DND-41 (cell line): Measurements from ENCODE around the gene SLC36A2.

ENCODE experiments used
- ATAC-seq: fragments of 200-7000 bp; cut with Tn5 transposase; 3 replicates; pipeline ENCODE4 v1.9.1; 2021; ENCODE audit warnings: low read depth; ENCODE audit not compliant: insufficient read depth
- DNase-seq: peaks from one replicate; pipeline ENCODE4 v3.0.0-alpha.2; 2020
- H2AFZ ChIP-seq: 2 replicates; pipeline ENCODE4 v1.6.0; 2012; ENCODE audit warnings: low read depth, low read length
- H3K27ac ChIP-seq: 2 replicates; pipeline ENCODE4 v1.5.1; 2012; ENCODE audit warnings: low read length, inconsistent platforms
- H3K27me3 ChIP-seq: fragments of 200-600 bp; sonication (generic); 2 replicates; pipeline ENCODE4 v1.6.0; 2012; ENCODE audit warnings: low read length, mild to moderate bottlenecking, inconsistent platforms; ENCODE audit not compliant: insufficient read depth, poor library complexity
- H3K36me3 ChIP-seq: 2 replicates; pipeline ENCODE4 v1.5.1; 2012; ENCODE audit warnings: low read length, inconsistent platforms; ENCODE audit not compliant: insufficient read depth
- H3K4me1 ChIP-seq: 2 replicates; pipeline ENCODE4 v1.5.1; 2012; ENCODE audit warnings: mild to moderate bottlenecking, low read length; ENCODE audit not compliant: insufficient read depth
- H3K4me2 ChIP-seq: 2 replicates; pipeline ENCODE4 v1.6.0; 2012; ENCODE audit warnings: mild to moderate bottlenecking, moderate library complexity, low read length, inconsistent platforms; ENCODE audit not compliant: insufficient read depth
- H3K4me3 ChIP-seq, 2 experiments: fragments of 200-600 bp in 1 of 2; shearing (Covaris generic) in 1 of 2; 2 replicates each; pipeline ENCODE4 v1.5.1; 2012 to 2016; ENCODE audit warnings: inconsistent platforms in 2 of 2, low read length in 2 of 2, mild to moderate bottlenecking in 2 of 2, low read depth in 1 of 2, moderate library complexity in 1 of 2
- H3K79me2 ChIP-seq: 2 replicates; pipeline ENCODE4 v1.6.0; 2012; ENCODE audit warnings: low read length, inconsistent platforms; ENCODE audit not compliant: insufficient read depth
- H3K9ac ChIP-seq: 2 replicates; pipeline ENCODE4 v1.6.0; 2012; ENCODE audit warnings: low read depth, mild to moderate bottlenecking, inconsistent platforms, low read length, moderate library complexity
- H3K9me3 ChIP-seq: 2 replicates; pipeline ENCODE4 v1.5.1; 2012; ENCODE audit warnings: low read length, moderate library complexity, mild to moderate bottlenecking, inconsistent platforms; ENCODE audit not compliant: insufficient read depth, severe bottlenecking
- H4K20me1 ChIP-seq: 2 replicates; pipeline ENCODE4 v1.6.0; 2012; ENCODE audit warnings: low read length; ENCODE audit not compliant: insufficient read depth
- EZH2 ChIP-seq: IDR thresholded peaks from 3 replicates; pipeline ENCODE4 v1.6.1; 2012; ENCODE audit warnings: borderline replicate concordance, low read depth, mild to moderate bottlenecking, moderate library complexity, low read length, inconsistent platforms; ENCODE audit not compliant: severe bottlenecking
- TF ChIP-seq, protein P1 (sequence below): IDR thresholded peaks from 2 replicates; pipeline ENCODE4 v1.5.1; 2012; ENCODE audit warnings: borderline replicate concordance, low read length, moderate library complexity, mild to moderate bottlenecking; ENCODE audit not compliant: poor library complexity, severe bottlenecking; ENCODE audit errors: extremely low read depth

The SLC36A2 gene

DNA sequence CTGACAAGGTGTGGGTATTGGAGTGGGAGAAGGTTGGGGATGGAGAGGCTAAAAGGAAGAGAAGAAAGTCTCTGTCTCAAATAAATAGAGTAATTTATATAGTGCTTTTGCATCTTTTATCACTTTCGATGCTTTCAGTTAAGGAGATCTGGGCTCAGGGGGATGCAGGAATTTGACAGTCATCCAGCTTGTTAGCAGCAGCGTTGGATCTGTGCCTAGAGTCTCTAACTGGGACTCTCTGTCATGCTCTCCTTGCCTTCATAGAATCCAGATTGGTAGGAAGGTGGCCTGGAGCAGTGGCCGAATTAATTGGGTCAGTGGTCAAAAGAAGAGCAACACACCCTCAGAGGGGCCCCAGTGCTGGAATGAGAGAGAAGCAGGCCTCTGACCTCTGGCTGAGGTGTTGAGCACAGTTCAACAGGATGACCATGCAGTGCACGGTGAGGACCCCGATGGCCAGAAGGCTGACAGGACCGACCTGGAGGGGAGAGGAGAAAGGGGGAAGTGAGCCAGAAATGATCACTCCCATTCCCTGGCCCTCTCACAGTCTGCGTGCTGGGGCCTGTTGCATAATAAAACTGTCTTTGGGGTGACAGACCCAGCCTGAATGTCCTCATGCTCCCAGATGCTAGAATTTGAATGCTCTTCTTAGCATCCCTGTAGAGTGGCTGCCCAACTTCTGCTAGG lies 51.4 kb downstream of the SLC36A2 start:
- H3K4me2 ChIP-seq, result no peak overlapping the region
- H3K4me1 ChIP-seq, result no peaks in the 10 kb centered on the region
- ATAC-seq, result no peak
- H2AFZ ChIP-seq, result no peak overlapping the region
- TF ChIP-seq, protein P1, sequence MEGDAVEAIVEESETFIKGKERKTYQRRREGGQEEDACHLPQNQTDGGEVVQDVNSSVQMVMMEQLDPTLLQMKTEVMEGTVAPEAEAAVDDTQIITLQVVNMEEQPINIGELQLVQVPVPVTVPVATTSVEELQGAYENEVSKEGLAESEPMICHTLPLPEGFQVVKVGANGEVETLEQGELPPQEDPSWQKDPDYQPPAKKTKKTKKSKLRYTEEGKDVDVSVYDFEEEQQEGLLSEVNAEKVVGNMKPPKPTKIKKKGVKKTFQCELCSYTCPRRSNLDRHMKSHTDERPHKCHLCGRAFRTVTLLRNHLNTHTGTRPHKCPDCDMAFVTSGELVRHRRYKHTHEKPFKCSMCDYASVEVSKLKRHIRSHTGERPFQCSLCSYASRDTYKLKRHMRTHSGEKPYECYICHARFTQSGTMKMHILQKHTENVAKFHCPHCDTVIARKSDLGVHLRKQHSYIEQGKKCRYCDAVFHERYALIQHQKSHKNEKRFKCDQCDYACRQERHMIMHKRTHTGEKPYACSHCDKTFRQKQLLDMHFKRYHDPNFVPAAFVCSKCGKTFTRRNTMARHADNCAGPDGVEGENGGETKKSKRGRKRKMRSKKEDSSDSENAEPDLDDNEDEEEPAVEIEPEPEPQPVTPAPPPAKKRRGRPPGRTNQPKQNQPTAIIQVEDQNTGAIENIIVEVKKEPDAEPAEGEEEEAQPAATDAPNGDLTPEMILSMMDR, result no peak
- no peak for TF ChIP-seq EZH2
- no peak overlapping the region for H3K9ac ChIP-seq
- no peak for DNase-seq
- H3K27ac ChIP-seq, result no peak overlapping the region
- H3K4me3 ChIP-seq, result no peak overlapping the region
- no peaks in the 10 kb centered on the region for H3K36me3 ChIP-seq
- H3K79me2 ChIP-seq, result no peaks in the 10 kb centered on the region
- H4K20me1 ChIP-seq, result no peaks in the 10 kb centered on the region
- H3K27me3 ChIP-seq, result peaks cover 10% of the 10 kb centered on the region
- H3K9me3 ChIP-seq, result no peaks in the 10 kb centered on the region

DNA sequence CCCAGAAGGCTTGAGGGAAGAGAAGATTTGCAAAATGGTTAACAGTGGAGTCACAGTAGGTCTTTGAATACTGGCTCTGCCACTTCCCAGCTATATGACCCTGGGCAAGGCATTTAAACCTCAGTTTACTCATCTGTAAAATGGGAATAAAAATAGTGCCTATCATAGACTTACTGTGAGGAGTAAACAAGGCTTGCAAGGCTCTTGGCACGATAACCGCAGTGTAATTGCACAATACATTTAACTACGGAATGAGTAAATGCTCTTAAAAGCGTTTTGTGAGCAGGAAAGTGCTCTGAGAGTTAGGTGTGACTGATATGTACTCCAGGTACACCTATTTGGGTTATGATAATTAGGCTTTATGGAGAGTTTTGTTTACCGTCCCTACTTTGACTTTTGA lies 52.2 kb downstream of the SLC36A2 start:
- H3K79me2 ChIP-seq, result no peaks in the 10 kb centered on the region
- TF ChIP-seq, protein P1, result no peak
- TF ChIP-seq EZH2, result no peak
- peaks cover 10% of the 10 kb centered on the region for H3K27me3 ChIP-seq
- DNase-seq, result no peak
- no peaks in the 10 kb centered on the region for H3K4me1 ChIP-seq
- no peaks in the 10 kb centered on the region for H3K36me3 ChIP-seq
- no peak overlapping the region for H3K4me2 ChIP-seq
- no peak overlapping the region for H3K4me3 ChIP-seq
- ATAC-seq, result no peak
- no peak overlapping the region for H3K9ac ChIP-seq
- no peaks in the 10 kb centered on the region for H4K20me1 ChIP-seq
- H3K27ac ChIP-seq, result no peak overlapping the region
- no peak overlapping the region for H2AFZ ChIP-seq
- no peaks in the 10 kb centered on the region for H3K9me3 ChIP-seq

DNA sequence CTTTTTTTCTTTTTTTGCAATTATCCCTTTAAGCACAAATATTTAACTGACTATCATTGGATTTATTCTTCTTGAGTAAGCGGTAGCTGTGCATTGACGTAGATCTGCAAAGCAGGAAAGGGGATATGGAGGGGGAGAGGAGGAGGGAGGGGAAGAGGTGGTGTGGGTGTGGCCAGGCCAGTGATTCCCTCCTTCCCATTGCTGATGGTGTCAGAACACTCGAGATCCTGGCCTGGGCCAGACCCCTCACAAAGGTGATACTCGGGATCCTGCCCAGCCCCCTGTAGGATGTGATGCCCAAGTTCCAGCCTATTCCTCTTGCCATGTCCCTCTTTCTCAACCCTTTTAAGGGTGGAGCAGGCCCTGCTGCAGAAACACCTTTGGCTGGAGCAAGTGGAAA lies 53.7 kb downstream of the SLC36A2 start:
- no peak for DNase-seq
- H3K4me2 ChIP-seq, result no peak overlapping the region
- H2AFZ ChIP-seq, result no peak overlapping the region
- no peak overlapping the region for H3K9ac ChIP-seq
- H4K20me1 ChIP-seq, result no peaks in the 10 kb centered on the region
- no peaks in the 10 kb centered on the region for H3K9me3 ChIP-seq
- H3K4me1 ChIP-seq, result no peaks in the 10 kb centered on the region
- no peaks in the 10 kb centered on the region for H3K36me3 ChIP-seq
- TF ChIP-seq, protein P1, result no peak
- no peak for TF ChIP-seq EZH2
- peaks cover 8% of the 10 kb centered on the region for H3K27me3 ChIP-seq
- ATAC-seq, result no peak
- no peak overlapping the region for H3K4me3 ChIP-seq
- no peak overlapping the region for H3K27ac ChIP-seq
- no peaks in the 10 kb centered on the region for H3K79me2 ChIP-seq

DNA sequence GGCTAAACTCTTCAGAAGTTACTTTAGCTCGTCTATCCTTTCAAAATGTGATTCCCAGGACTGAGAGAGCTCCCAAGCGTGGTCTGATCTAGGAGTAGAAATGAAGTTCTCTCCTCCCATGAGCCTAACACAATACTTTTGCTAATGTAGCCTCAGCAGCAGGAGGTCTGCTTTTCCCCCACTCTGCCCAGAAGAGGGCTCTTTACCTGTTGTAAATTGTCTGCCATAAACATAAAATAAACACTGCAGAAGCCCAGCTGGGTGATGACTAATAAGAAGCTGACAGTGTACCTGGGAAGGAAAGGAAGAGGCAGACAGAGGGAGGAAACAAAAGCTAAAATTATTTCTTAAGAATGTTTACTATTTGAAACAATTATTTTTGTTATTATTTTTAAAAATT lies 59.2 kb downstream of the SLC36A2 start:
- no peaks in the 10 kb centered on the region for H3K79me2 ChIP-seq
- H3K36me3 ChIP-seq, result no peaks in the 10 kb centered on the region
- TF ChIP-seq, protein P1, result no peak
- TF ChIP-seq EZH2, result no peak
- no peak overlapping the region for H2AFZ ChIP-seq
- no peaks in the 10 kb centered on the region for H3K4me1 ChIP-seq
- H3K4me2 ChIP-seq, result no peak overlapping the region
- H3K9ac ChIP-seq, result no peak overlapping the region
- H3K4me3 ChIP-seq, result no peak overlapping the region
- no peaks in the 10 kb centered on the region for H3K9me3 ChIP-seq
- no peak overlapping the region for H3K27ac ChIP-seq
- peaks cover 2% of the 10 kb centered on the region for H3K27me3 ChIP-seq
- H4K20me1 ChIP-seq, result no peaks in the 10 kb centered on the region
- no peak for ATAC-seq
- DNase-seq, result no peak
